HTR-8/SVneo (cell line): ENCODE measurements around the gene RELT.
"Not testable (repeated sequence)": the region's sequence is repeated elsewhere in the genome, so short reads cannot be mapped to it uniquely, and the experiment has no call there.

Experiments used
- DNase-seq: peaks from one replicate; pipeline ENCODE4 v3.0.0; 2011; ENCODE audit warnings: low spot score, mixed read lengths; ENCODE audit not compliant: insufficient read length
- FAIRE-seq: peaks from 2 replicates; lab custom pipeline; 2011; peaks lifted over from hg19 to GRCh38; lab: Jason Lieb, UNC

RELT gene

GRCh38 chr11:73422886-73423285 lies 46.7 kb downstream of the RELT start:
- FAIRE-seq: no peak

GRCh38 chr11:73423506-73423905 lies 47.3 kb downstream of the RELT start:
- FAIRE-seq (no peak), DNase-seq (no peak)

More at GRCh38 chr11:73422886-73423285, 46.7 kb downstream of the RELT start:
- DNase-seq: no peak

- FAIRE-seq (no peak), DNase-seq (no peak)
Observed at GRCh38 chr11:73425108-73425507, 48.9 kb downstream of the RELT start.

GRCh38 chr11:73426219-73426850 lies 50.1 kb downstream of the RELT start:
- FAIRE-seq (no peak), DNase-seq (no peak)

GRCh38 chr11:73428227-73428626 lies 52.0 kb downstream of the RELT start:
- DNase-seq: no peak

GRCh38 chr11:73428699-73429098 lies 52.5 kb downstream of the RELT start:
- FAIRE-seq (no peak), DNase-seq (no peak)

More at GRCh38 chr11:73428227-73428626, 52.0 kb downstream of the RELT start:
- no peak for FAIRE-seq

GRCh38 chr11:73429121-73429750 lies 53.0 kb downstream of the RELT start:
- DNase-seq: no peak
- no peak for FAIRE-seq

GRCh38 chr11:73430326-73430725 lies 54.1 kb downstream of the RELT start:
- DNase-seq (no peak), FAIRE-seq (no peak)

GRCh38 chr11:73431396-73431795 lies 55.2 kb downstream of the RELT start:
- FAIRE-seq: no peak
- no peak for DNase-seq

GRCh38 chr11:73436859-73437258 lies 60.7 kb downstream of the RELT start:
- not testable (repeated sequence) for FAIRE-seq, DNase-seq

- FAIRE-seq (no peak), DNase-seq (no peak)
Observed at GRCh38 chr11:73439002-73439843, 63.0 kb downstream of the RELT start.

GRCh38 chr11:73445980-73446379 lies 69.8 kb downstream of the RELT start:
- no peak for FAIRE-seq

GRCh38 chr11:73446766-73447165 lies 70.6 kb downstream of the RELT start:
- DNase-seq: no peak
- no peak for FAIRE-seq

More at GRCh38 chr11:73445980-73446379, 69.8 kb downstream of the RELT start:
- no peak for DNase-seq
